HepG2 (cell line): ENCODE measurements around the gene TBX15.

ENCODE experiments used
- NR1H2 ChIP-seq: sonication (generic); formaldehyde crosslinking; IDR thresholded peaks from 2 replicates; pipeline ENCODE4 v1.8.1; 2022; ENCODE audit warnings: low read depth, missing genetic modification reagents, borderline replicate concordance
- POLR2A ChIP-seq, 2 experiments: IDR thresholded peaks; 2 replicates each; pipeline ENCODE4 v1.6.1; 2011; ENCODE audit warnings: low read depth in 2 of 2, low read length in 2 of 2, mild to moderate bottlenecking in 1 of 2, moderate library complexity in 1 of 2; ENCODE audit not compliant: insufficient read depth in 1 of 2
- TF ChIP-seq, protein P1 (sequence below): sonication (generic); formaldehyde crosslinking; conservative IDR thresholded peaks from 2 replicates; pipeline ENCODE4 v1.8.1; 2023; ENCODE audit warnings: missing genetic modification reagents
- TF ChIP-seq, protein P2 (sequence below): IDR thresholded peaks from 2 replicates; pipeline ENCODE4 v1.6.1; 2016; ENCODE audit warnings: missing compliant biosample characterization, missing genetic modification reagents, borderline replicate concordance

DNA sequence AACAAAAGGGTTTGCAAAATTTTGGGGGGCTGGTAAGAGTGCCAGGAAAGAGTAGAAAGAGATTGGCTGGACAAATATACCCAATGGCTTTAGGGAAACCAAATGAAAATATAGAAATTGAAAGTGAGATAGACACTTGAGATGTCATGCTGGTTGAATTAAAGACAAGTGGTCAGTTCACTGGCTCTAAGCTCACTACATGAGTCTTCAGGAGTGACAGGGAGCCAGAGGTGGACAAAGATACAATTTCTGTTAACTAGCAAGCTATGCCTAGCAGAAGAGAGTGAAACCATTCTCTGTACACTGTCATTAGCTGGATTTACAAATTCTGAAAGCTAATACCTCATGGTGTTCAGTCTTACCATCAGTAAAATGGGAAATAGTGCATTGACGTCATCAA, 82.5 kb downstream of the TBX15 start:
- TF ChIP-seq NR1H2 (CRISPR knock-in tag) (no peak), POLR2A (IDR thresholded peaks at IDR 0.05; ENCODE audit: insufficient read depth in 1 of 2, low read depth in 2 of 2, low read length in 2 of 2) (no peak)
- TF ChIP-seq, protein P1, sequence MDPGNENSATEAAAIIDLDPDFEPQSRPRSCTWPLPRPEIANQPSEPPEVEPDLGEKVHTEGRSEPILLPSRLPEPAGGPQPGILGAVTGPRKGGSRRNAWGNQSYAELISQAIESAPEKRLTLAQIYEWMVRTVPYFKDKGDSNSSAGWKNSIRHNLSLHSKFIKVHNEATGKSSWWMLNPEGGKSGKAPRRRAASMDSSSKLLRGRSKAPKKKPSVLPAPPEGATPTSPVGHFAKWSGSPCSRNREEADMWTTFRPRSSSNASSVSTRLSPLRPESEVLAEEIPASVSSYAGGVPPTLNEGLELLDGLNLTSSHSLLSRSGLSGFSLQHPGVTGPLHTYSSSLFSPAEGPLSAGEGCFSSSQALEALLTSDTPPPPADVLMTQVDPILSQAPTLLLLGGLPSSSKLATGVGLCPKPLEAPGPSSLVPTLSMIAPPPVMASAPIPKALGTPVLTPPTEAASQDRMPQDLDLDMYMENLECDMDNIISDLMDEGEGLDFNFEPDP (CRISPR knock-in tag), result no peak
- TF ChIP-seq, protein P2, sequence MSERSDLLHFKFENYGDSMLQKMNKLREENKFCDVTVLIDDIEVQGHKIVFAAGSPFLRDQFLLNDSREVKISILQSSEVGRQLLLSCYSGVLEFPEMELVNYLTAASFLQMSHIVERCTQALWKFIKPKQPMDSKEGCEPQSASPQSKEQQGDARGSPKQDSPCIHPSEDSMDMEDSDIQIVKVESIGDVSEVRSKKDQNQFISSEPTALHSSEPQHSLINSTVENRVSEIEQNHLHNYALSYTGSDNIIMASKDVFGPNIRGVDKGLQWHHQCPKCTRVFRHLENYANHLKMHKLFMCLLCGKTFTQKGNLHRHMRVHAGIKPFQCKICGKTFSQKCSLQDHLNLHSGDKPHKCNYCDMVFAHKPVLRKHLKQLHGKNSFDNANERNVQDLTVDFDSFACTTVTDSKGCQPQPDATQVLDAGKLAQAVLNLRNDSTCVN (CRISPR knock-in tag), result no peak
